ENCODE measurements around the gene FRMPD1. TPM values are rescaled to one million over a fixed set of nuclear protein-coding genes. Genes with fewer than 3 reads are reported as not detected.

Gene FRMPD1
- total and polyA plus RNA-seq, 11 donors: 0.03 to 1.9 (median 0.75) TPM

DNA sequence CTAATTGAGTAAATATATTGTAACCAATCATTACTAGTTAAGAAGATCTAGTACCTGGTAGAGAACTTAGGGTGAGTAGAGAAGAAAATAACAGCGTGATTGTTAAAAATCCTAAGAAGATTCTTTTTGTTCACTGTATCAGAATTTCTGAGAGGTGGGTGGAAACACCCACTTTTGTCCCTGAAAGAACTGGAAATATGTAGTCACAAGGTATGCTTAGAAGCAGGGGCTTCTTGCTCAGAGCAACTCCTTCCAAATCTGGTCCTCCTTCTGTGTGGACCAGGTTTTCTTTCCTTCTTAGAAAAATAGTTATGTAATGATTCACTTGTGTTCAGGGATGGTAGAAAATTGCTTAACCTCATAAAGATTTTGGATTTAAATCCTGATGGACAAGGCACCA is 46.5 kb upstream of the FRMPD1 start:
- no peaks in the 10 kb centered on the region for H3K9me3 ChIP-seq
- no peak for DNase-seq
- intact Hi-C loops (cut with DNase I): no loop called here
- peaks cover 0 to 6% (median 0%) of the 10 kb centered on the region in 9 donors for H3K27me3 ChIP-seq
- WGBS, 4 donors: 84 to 90% (median 85%) methylated on average over 1 of the region's 1 CpG
- no peaks in the 10 kb centered on the region for H3K36me3 ChIP-seq
- no peak overlapping the region for H3K4me3 ChIP-seq
- no peak overlapping the region for H3K27ac ChIP-seq
- TF ChIP-seq, protein P1, sequence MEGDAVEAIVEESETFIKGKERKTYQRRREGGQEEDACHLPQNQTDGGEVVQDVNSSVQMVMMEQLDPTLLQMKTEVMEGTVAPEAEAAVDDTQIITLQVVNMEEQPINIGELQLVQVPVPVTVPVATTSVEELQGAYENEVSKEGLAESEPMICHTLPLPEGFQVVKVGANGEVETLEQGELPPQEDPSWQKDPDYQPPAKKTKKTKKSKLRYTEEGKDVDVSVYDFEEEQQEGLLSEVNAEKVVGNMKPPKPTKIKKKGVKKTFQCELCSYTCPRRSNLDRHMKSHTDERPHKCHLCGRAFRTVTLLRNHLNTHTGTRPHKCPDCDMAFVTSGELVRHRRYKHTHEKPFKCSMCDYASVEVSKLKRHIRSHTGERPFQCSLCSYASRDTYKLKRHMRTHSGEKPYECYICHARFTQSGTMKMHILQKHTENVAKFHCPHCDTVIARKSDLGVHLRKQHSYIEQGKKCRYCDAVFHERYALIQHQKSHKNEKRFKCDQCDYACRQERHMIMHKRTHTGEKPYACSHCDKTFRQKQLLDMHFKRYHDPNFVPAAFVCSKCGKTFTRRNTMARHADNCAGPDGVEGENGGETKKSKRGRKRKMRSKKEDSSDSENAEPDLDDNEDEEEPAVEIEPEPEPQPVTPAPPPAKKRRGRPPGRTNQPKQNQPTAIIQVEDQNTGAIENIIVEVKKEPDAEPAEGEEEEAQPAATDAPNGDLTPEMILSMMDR (IDR thresholded peaks at IDR 0.05): no peak
- no peak for TF ChIP-seq POLR2A (IDR thresholded peaks at IDR 0.05)
- no peak for ATAC-seq
- H3K4me1 ChIP-seq: peaks cover 0 to 8% (median 0%) of the 10 kb centered on the region in 12 donors

DNA sequence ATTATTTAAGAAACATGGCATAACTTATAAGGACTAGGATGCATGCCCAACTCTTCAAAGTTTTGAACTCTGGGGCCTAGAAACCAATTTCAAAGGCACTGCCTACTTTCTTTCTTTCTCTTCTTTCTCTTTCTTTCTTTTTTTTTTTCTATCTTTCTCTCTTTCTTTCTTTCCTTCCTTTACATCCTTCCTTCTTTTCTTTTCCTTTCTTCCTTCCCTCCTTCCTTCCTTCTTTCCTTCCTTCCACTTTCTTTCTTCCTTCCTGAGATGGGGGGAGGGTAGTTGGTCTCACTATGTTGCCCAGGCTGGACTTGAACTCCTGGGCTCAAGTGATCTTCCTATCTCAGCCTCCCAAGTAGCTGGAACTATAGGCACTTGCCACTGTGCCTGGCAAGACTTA is 42.5 kb upstream of the FRMPD1 start:
- H3K4me1 ChIP-seq: no peaks in the 10 kb centered on the region
- no peak overlapping the region for H3K4me3 ChIP-seq
- peaks cover 0 to 6% (median 0%) of the 10 kb centered on the region in 9 donors for H3K27me3 ChIP-seq
- H3K36me3 ChIP-seq: no peaks in the 10 kb centered on the region
- no peaks in the 10 kb centered on the region for H3K9me3 ChIP-seq
- intact Hi-C loops (cut with DNase I): no loop called here
- no peak for TF ChIP-seq POLR2A (IDR thresholded peaks at IDR 0.05)
- TF ChIP-seq, protein P1 (IDR thresholded peaks at IDR 0.05): no peak
- ATAC-seq: no peak
- DNase-seq: no peak
- no peak overlapping the region for H3K27ac ChIP-seq

DNA sequence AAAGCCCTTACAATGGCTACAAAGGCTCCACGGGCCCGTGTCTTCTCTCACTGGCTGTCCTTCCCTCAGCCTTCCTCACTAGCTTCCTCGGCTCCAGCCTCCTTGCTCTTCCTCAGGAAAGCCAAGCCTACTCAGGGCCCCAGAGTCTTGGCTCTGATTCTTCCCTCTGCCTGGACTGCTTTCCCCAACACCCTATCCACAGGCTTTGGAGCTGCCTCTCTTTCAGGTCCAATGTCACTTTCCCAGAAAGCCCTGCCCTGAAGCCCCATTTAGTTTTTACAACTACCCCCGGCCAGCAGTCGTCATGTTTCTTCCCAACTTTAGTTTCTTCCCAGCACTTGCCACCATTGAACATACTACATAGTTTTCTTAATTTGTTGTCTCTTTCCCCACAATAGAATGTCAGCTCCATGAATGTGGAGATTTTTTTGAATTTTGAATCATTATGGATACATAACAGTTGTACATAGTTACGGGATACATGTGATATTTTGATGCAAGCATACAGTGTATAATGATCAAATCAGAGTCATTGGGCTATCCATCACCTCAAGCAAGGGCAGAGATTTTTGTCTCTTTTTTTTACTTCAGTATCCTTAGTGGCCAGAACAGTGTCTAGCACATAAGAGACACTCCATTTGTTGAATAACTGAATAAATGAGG is 40.9 kb upstream of the FRMPD1 start:
- intact Hi-C loops (cut with DNase I): no loop called here
- Histone ChIP-seq H3K4me3 (no peak overlapping the region), H3K27ac (no peak overlapping the region), H3K9me3 (no peaks in the 10 kb centered on the region), H3K36me3 (no peaks in the 10 kb centered on the region), H3K27me3 (peaks cover 0 to 6% (median 0%) of the 10 kb centered on the region in 9 donors), H3K4me1 (no peaks in the 10 kb centered on the region)
- 65 to 78% (median 72%) methylated on average over 6 of the region's 6 CpGs for WGBS, 4 donors
- TF ChIP-seq POLR2A (IDR thresholded peaks at IDR 0.05): no peak
- TF ChIP-seq, protein P1 (IDR thresholded peaks at IDR 0.05): no peak
- no peak for DNase-seq
- ATAC-seq: no peak

DNA sequence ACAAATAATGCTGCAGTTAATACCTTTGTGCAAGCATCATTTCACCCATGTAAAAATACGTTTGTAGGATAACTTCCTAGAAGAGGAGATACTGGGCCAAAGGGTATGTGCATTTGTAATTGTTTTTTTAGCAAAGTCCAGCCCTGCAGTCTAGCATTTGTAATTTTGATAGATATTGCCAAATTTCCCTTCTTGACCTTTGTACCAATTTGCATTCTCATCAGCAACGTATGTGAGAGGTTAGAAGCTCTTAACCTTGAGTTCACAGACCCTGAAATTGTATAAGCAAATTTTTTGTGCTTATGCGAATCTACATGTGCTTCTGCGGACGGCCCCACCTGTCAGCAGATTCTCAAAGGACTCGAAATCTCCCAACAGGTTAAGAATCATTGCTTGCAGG is 39.7 kb upstream of the FRMPD1 start:
- Histone ChIP-seq H3K36me3 (no peaks in the 10 kb centered on the region), H3K4me1 (no peaks in the 10 kb centered on the region), H3K9me3 (no peaks in the 10 kb centered on the region), H3K4me3 (no peak overlapping the region), H3K27ac (no peak overlapping the region), H3K27me3 (peaks cover 0 to 6% (median 0%) of the 10 kb centered on the region in 9 donors)
- no peak for TF ChIP-seq POLR2A (IDR thresholded peaks at IDR 0.05)
- TF ChIP-seq, protein P1 (IDR thresholded peaks at IDR 0.05): no peak
- ATAC-seq (no peak), DNase-seq (no peak)
- WGBS, 4 donors: 73 to 81% (median 75%) methylated on average over 6 of the region's 6 CpGs
- intact Hi-C loops (cut with DNase I): no loop called here

Data from heart left ventricle (tissue), 16 donors.